ENCODE results near the gene MARS1.

The MARS1 gene

GRCh38 chr12:57474862-57475261 is 13.0 kb upstream of the MARS1 start:
- TF ChIP-seq, protein P1, sequence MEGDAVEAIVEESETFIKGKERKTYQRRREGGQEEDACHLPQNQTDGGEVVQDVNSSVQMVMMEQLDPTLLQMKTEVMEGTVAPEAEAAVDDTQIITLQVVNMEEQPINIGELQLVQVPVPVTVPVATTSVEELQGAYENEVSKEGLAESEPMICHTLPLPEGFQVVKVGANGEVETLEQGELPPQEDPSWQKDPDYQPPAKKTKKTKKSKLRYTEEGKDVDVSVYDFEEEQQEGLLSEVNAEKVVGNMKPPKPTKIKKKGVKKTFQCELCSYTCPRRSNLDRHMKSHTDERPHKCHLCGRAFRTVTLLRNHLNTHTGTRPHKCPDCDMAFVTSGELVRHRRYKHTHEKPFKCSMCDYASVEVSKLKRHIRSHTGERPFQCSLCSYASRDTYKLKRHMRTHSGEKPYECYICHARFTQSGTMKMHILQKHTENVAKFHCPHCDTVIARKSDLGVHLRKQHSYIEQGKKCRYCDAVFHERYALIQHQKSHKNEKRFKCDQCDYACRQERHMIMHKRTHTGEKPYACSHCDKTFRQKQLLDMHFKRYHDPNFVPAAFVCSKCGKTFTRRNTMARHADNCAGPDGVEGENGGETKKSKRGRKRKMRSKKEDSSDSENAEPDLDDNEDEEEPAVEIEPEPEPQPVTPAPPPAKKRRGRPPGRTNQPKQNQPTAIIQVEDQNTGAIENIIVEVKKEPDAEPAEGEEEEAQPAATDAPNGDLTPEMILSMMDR (IDR thresholded peaks at IDR 0.05; ENCODE audit: borderline replicate concordance, control extremely low read depth, extremely low read depth, insufficient read depth, missing control alignments) = no peak
- no peak for DNase-seq (ENCODE audit: low spot score)
- in situ Hi-C loops (cut with MboI; ENCODE audit: low sequenced_read_pairs, unreplicated experiment) = no loop called here

- TF ChIP-seq, protein P1 (IDR thresholded peaks at IDR 0.05; ENCODE audit: borderline replicate concordance, control extremely low read depth, extremely low read depth, insufficient read depth, missing control alignments) = no peak
- no peak for DNase-seq (ENCODE audit: low spot score)
- in situ Hi-C loops (cut with MboI; ENCODE audit: low sequenced_read_pairs, unreplicated experiment) = no loop called here
These were observed 12.4 kb upstream of the MARS1 start for GRCh38 chr12:57475271-57476161.

- DNase-seq (ENCODE audit: low spot score) = peak; percentile 78
- TF ChIP-seq, protein P1 (IDR thresholded peaks at IDR 0.05; ENCODE audit: borderline replicate concordance, control extremely low read depth, extremely low read depth, insufficient read depth, missing control alignments) = peak; percentile 85
These were observed 11.5 kb upstream of the MARS1 start for GRCh38 chr12:57476162-57476992.

DNA sequence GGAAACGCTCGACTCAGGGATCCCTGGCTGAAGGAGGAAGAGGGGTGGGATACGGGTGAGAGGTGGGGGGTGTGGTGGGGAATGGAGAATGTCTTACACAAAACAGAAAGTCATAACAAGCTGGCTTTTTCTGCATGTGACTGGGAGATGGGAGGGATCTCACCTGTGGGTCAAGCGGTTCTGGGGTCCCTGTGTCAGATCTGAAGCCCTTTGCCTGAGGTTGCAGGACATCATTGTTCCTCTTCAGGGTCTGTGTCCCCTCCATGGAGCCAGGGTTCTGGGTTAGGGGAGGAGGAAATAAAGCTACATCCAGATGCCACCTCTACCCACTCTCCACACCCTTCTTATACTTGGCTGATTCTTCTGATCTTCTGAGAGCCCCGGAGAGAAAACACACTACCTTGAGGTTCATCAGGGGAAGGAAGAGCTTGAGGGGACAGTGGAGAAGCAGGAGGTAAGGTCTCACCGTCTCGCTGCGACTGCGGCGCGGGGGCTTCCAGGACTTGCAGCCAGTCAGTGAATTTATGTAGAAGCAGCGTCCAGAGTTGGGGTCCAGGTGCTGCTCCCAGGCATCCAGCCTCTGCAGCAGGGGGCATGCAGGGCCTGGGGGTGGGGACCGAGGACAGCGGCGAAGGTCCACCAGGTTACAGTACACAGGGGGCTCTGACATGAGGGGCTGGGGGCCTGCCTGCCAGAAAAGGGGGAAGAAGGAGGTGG is 10.7 kb upstream of the MARS1 start:
- DNase-seq (ENCODE audit: low spot score) = no peak
- in situ Hi-C loops (cut with MboI; ENCODE audit: low sequenced_read_pairs, unreplicated experiment) = no loop called here

More at GRCh38 chr12:57476162-57476992, 11.5 kb upstream of the MARS1 start:
- in situ Hi-C loops (cut with MboI; ENCODE audit: low sequenced_read_pairs, unreplicated experiment) = no loop called here

DNA sequence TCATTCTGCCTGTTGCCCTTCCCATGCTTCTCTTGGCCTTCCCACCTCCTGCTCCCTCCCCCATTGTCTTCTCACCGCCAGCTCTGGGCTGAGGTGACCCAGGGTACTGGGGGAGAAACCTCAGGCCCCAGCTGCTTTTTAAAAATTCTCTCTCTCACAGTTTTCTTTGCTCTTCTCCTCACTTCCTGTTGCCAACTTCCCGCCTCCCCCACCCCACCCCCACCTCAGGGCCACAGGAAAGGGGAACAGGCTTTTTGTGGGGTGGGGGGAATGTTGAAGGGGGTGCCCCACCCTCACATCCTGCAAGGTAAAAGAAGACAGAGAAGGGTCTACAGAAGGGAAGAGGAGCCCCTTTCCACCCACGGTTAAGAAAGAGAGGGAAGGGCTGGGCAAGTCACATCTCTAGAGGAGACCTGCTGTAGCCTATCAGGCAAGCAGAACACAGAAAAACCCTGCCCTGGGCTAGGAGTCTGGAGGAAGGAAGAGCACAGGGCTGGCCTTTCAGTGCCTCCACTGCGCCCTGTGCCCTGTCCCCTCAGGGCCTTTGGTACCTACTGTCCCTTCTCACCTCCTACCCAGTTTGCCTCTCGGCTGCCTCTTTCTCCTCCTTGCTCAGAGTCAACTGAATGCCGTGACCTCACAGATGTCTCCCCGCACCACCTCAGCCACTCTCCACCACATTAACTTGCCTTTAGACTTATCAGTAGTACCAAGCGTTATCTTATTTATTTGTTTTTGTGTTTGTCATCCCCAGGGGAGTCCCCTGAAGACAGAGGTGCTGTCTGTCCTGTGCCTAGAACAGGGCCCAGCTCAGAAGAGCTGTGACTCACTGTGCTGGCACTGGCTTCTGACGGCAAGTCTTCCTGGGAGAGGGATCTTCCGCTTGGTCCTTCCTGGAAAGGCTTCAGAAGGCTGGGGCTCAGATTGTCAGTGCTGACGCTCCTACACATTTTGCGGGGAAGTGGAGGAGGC is 9.9 kb upstream of the MARS1 start:
- peak; percentile 67 for DNase-seq (ENCODE audit: low spot score)
- in situ Hi-C loops (cut with MboI; ENCODE audit: low sequenced_read_pairs, unreplicated experiment) = no loop called here
- TF ChIP-seq, protein P1 (IDR thresholded peaks at IDR 0.05; ENCODE audit: borderline replicate concordance, control extremely low read depth, extremely low read depth, insufficient read depth, missing control alignments) = no peak

More for the DNA sequence above, 10.7 kb upstream of the MARS1 start:
- TF ChIP-seq, protein P1 (IDR thresholded peaks at IDR 0.05; ENCODE audit: borderline replicate concordance, control extremely low read depth, extremely low read depth, insufficient read depth, missing control alignments) = no peak

Data from GM13976 (cell line).